GM12878 (cell line): ENCODE data around the gene UBE2I. TPM values are rescaled to one million over a fixed set of nuclear protein-coding genes. Genes with fewer than 3 reads are reported as not detected.

Experiments used
- ATF7 ChIP-seq: fragments of 450-650 bp; IDR thresholded peaks from 2 replicates; pipeline ENCODE4 v1.6.1; 2016; ENCODE audit warnings: low read depth, mild to moderate bottlenecking
- CREM ChIP-seq: IDR thresholded peaks from 2 replicates; pipeline ENCODE4 v1.6.1; 2014; ENCODE audit warnings: antibody characterized with exemption, low read depth
- ETV6 ChIP-seq, 2 experiments: fragments of 450-650 bp in 1 of 2; IDR thresholded peaks in 1 of 2; conservative IDR thresholded peaks in 1 of 2; 2 replicates each; pipeline ENCODE4 v1.6.1; 2014; ENCODE audit warnings: antibody characterized with exemption in 1 of 2, borderline replicate concordance in 1 of 2, low read depth in 1 of 2, mild to moderate bottlenecking in 1 of 2, moderate library complexity in 1 of 2
- EZH2 ChIP-seq: IDR thresholded peaks from 2 replicates; pipeline ENCODE4 v1.6.1; 2012; ENCODE audit warnings: low read depth, mild to moderate bottlenecking, control low read depth, inconsistent platforms, low read length, borderline replicate concordance; ENCODE audit not compliant: control insufficient read depth
- FOS ChIP-seq: IDR thresholded peaks from 3 replicates; pipeline ENCODE4 v1.6.1; 2011; ENCODE audit warnings: borderline replicate concordance; ENCODE audit not compliant: insufficient read length; ENCODE audit errors: extremely low read depth
- IKZF2 ChIP-seq, 2 experiments: fragments of 450-650 bp; IDR thresholded peaks; 2 replicates each; pipeline ENCODE4 v1.6.1; 2017; ENCODE audit warnings: mild to moderate bottlenecking in 2 of 2, moderate library complexity in 2 of 2
- KAT2A ChIP-seq: conservative IDR thresholded peaks from 2 replicates; pipeline ENCODE4 v1.6.1; 2011; ENCODE audit warnings: low read depth, low read length; ENCODE audit not compliant: control insufficient read depth
- MAX ChIP-seq: IDR thresholded peaks from 2 replicates; pipeline ENCODE4 v1.6.1; 2012; ENCODE audit warnings: low read depth, low read length, improper control_type of control experiment
- POLR2AphosphoS2 ChIP-seq: IDR thresholded peaks from 2 replicates; pipeline ENCODE4 v1.6.1; 2011; ENCODE audit warnings: low read depth, mild to moderate bottlenecking, low read length, improper control_type of control experiment, moderate library complexity
- RB1 ChIP-seq: fragments of 450-650 bp; formaldehyde crosslinking; IDR thresholded peaks from 2 replicates; pipeline ENCODE4 v1.6.1; 2017; ENCODE audit warnings: mild to moderate bottlenecking, borderline replicate concordance
- SMARCA5 ChIP-seq: fragments of 450-650 bp; IDR thresholded peaks from 2 replicates; pipeline ENCODE4 v1.6.1; 2017; ENCODE audit warnings: mild to moderate bottlenecking
- USF1 ChIP-seq: IDR thresholded peaks from 2 replicates; pipeline ENCODE4 v1.6.1; 2011; ENCODE audit warnings: borderline replicate concordance, low read depth, mild to moderate bottlenecking, moderate library complexity, mixed read lengths, low read length; ENCODE audit not compliant: insufficient read depth; ENCODE audit errors: extremely low read length
- YY1 ChIP-seq: IDR thresholded peaks from 2 replicates; pipeline ENCODE4 v1.6.1; 2011; ENCODE audit warnings: low read depth, mild to moderate bottlenecking, low read length
- ZBTB33 ChIP-seq: fragments of 450-650 bp; IDR thresholded peaks from 2 replicates; pipeline ENCODE4 v1.6.1; 2017; ENCODE audit warnings: mild to moderate bottlenecking
- ZNF217 ChIP-seq: fragments of 450-650 bp; IDR thresholded peaks from 2 replicates; pipeline ENCODE4 v1.6.1; 2017; ENCODE audit warnings: antibody characterized with exemption, mild to moderate bottlenecking
- polyA plus RNA-seq, 11 experiments: library from polyadenylated mRNA; depleted of rRNA in 4 of 11; unstranded in 6 of 11; stranded (reverse) in 5 of 11; fragments of >200 nt; fragmentation: Nextera tagmentation in 4 of 11; fragmentation: Illumina TruSeq in 1 of 11; extraction: Ambion mirVana in 4 of 11; extraction: Trizol in 1 of 11; gene quantifications; 1 replicate in 1 of 11; 2 replicates in 10 of 11; pipeline versions ENCODE4 v1.2.1 to v1.2.3, GENCODE V29; 2011 to 2016; ENCODE audit warnings: inconsistent platforms in 2 of 11, missing spikeins in 2 of 11, low read depth in 1 of 11
- total RNA-seq, 4 experiments: library from RNA; depleted of rRNA in 3 of 4; stranded (reverse); fragments of >200 nt in 3 of 4; fragmentation: Illumina TruSeq in 1 of 4; extraction: Trizol in 1 of 4; gene quantifications; 2 replicates each; pipeline versions ENCODE4 v1.2.1 to v1.2.3, GENCODE V29; 2013 to 2021
- TF ChIP-seq, protein P1 (sequence below): fragments of 450-650 bp; IDR thresholded peaks from 2 replicates; pipeline ENCODE4 v1.6.1; 2017; ENCODE audit warnings: antibody characterized with exemption, mild to moderate bottlenecking, moderate library complexity
- TF ChIP-seq, protein P2 (sequence below): IDR thresholded peaks from 2 replicates; pipeline ENCODE4 v1.6.1; 2012; ENCODE audit warnings: low read length, inconsistent platforms
- TF ChIP-seq, protein P3 (sequence below): fragments of 150-350 bp; IDR thresholded peaks from 2 replicates; pipeline ENCODE4 v1.6.1; 2014; ENCODE audit warnings: mild to moderate bottlenecking, low read depth, low read length

UBE2I gene
- total and polyA plus RNA-seq, 10 of the 15 experiments (the other 5 are each of a cell fraction or from before 2014, with no cell fraction given): 47.5 to 243 (median 194) TPM

DNA sequence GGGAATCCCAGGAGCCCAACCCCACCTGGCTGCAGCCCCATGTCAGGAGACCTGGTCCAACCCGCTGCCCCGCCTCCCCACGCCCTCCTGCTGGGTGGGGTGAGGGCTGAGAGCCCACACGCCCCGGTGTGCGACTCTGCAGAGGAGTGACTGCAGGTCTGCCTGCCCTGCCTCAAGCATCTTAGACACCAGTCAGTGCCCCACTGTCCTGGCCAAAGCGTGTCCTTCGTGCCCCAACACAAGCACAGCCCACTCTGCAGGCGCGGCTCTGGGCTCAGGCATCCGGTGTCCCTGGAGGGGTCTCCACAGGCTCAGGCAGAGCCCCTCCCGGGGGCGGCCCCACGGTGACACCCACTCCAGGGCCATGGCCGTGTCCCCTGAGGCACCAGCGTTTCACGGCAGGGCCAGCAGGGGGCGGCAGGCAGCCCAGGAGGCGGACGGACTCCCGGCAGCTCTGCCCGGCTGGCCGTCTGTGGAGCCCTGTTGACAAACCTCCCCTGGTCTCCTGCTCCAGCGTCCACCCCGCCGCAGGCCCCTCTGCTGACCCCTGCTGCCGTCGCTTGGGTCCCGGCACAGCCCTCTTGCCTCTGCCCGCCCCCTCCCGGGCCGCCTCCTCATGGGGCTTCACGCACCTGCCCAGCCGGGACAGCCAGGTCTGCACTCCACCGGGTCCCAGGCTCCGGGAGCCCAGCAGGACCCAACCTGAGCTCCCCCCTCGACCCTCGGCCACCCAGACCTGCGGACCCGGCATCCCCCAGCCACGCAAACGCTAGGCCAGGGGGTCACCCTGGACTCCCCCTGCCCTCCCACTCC is 8.6 kb upstream of the UBE2I start (continued):
- TF ChIP-seq, protein P1, sequence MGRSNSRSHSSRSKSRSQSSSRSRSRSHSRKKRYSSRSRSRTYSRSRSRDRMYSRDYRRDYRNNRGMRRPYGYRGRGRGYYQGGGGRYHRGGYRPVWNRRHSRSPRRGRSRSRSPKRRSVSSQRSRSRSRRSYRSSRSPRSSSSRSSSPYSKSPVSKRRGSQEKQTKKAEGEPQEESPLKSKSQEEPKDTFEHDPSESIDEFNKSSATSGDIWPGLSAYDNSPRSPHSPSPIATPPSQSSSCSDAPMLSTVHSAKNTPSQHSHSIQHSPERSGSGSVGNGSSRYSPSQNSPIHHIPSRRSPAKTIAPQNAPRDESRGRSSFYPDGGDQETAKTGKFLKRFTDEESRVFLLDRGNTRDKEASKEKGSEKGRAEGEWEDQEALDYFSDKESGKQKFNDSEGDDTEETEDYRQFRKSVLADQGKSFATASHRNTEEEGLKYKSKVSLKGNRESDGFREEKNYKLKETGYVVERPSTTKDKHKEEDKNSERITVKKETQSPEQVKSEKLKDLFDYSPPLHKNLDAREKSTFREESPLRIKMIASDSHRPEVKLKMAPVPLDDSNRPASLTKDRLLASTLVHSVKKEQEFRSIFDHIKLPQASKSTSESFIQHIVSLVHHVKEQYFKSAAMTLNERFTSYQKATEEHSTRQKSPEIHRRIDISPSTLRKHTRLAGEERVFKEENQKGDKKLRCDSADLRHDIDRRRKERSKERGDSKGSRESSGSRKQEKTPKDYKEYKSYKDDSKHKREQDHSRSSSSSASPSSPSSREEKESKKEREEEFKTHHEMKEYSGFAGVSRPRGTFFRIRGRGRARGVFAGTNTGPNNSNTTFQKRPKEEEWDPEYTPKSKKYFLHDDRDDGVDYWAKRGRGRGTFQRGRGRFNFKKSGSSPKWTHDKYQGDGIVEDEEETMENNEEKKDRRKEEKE: no peak
- TF ChIP-seq ATF7 (no peak), KAT2A (no peak), FOS (no peak), ZBTB33 (no peak), USF1 (no peak), EZH2 (no peak), MAX (0 out of 2 replicates have a peak, but pooled peaks have one; percentile 42), IKZF2 (IDR thresholded peaks at IDR 0.05) (no peak), CREM (no peak), SMARCA5 (no peak), POLR2AphosphoS2 (no peak), YY1 (peak; percentile 79), RB1 (0 out of 2 replicates have a peak, but pooled peaks have one; percentile 42), ETV6 (conservative IDR thresholded peaks at IDR 0.05 in 1 of 2, IDR thresholded peaks at IDR 0.05 in 1 of 2; ENCODE audit: borderline replicate concordance in 1 of 2, low read depth in 1 of 2) (no peak), ZNF217 (no peak)
- TF ChIP-seq, protein P2, sequence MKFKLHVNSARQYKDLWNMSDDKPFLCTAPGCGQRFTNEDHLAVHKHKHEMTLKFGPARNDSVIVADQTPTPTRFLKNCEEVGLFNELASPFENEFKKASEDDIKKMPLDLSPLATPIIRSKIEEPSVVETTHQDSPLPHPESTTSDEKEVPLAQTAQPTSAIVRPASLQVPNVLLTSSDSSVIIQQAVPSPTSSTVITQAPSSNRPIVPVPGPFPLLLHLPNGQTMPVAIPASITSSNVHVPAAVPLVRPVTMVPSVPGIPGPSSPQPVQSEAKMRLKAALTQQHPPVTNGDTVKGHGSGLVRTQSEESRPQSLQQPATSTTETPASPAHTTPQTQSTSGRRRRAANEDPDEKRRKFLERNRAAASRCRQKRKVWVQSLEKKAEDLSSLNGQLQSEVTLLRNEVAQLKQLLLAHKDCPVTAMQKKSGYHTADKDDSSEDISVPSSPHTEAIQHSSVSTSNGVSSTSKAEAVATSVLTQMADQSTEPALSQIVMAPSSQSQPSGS: no peak
- TF ChIP-seq, protein P3, sequence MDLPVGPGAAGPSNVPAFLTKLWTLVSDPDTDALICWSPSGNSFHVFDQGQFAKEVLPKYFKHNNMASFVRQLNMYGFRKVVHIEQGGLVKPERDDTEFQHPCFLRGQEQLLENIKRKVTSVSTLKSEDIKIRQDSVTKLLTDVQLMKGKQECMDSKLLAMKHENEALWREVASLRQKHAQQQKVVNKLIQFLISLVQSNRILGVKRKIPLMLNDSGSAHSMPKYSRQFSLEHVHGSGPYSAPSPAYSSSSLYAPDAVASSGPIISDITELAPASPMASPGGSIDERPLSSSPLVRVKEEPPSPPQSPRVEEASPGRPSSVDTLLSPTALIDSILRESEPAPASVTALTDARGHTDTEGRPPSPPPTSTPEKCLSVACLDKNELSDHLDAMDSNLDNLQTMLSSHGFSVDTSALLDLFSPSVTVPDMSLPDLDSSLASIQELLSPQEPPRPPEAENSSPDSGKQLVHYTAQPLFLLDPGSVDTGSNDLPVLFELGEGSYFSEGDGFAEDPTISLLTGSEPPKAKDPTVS: no peak
